ENCODE results near the gene ZNF174. TPM values are rescaled to one million over a fixed set of nuclear protein-coding genes. Genes with fewer than 3 reads are reported as not detected.

The ZNF174 gene
- total RNA-seq (ENCODE audit: low replicate concordance), result 10.8 and 14.9 TPM in 2 replicates
- long read RNA-seq, partial matches to known transcripts, result 0 of 10 reads
- long read RNA-seq, other reads (novel, unspliced or antisense), result 3 of 10 reads

DNA sequence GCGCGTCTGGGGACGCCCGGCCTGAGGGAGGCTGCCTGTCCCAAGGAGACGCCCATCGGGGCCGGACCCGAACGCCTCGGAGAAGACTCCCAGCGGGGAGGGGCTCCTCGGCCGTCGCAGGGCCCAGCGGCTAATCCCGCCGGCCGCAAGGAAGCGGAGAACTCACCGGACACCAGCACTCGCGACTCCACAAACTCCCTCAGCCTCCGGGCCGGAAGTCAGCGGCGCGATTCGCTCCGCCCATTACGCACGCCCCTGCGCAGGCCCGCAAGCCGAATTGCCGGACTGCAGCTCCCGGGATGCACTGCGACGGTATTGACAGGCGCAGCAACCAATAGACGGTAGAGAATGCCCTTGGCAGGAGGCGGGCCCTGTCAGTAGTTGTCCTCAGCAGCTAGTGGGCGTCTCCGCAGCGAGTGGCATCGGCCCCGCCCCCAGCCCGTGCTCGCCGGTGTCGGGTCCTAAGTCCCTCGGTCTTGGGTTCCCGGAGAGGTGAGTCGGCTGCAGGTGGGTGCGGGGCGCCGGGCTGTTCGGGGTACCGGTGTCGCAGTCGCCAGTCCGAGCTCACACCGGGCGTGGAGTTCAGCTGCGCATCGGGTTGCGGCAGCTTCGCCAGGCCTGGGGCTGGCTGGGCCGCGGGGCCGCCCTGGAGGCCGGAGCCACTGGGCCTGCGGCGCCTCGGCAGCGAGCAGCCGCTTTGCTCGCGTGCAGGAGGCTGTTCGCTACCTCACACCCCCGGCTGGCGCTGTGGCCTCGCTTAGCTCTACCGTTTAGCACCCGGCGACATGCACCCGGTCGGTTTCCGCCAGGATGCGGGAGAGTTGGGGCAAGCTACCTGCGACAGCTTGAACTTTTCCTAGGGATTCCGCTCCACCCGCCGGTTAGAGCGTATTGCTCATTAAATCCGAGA, at the start of gene ZNF174, which contains the start of gene ZSCAN32:
TSS of gene ZNF174 (plus strand) at position 437 of the 910 bp plus-strand sequence. CDS start 790 bp downstream, outside the sequence.
TSS of gene ZSCAN32 (minus strand) at position 226 of the 910 bp plus-strand sequence. CDS start 3,447 bp downstream, outside the sequence.
- Mint-ChIP-seq H3K9me3 (peaks cover 26% of the 10 kb centered on the region), H3K36me3 (peaks cover 63% of the 10 kb centered on the region), H3K27ac (peak within 1 kb of the TSS; percentile 91), H3K4me1 (ENCODE audit: unreplicated experiment) (peaks cover 10% of the 10 kb centered on the region), H3K27me3 (no peaks in the 10 kb centered on the region), H3K4me3 (peak within 1 kb of the TSS; percentile 95)
- TF ChIP-seq, protein P1, sequence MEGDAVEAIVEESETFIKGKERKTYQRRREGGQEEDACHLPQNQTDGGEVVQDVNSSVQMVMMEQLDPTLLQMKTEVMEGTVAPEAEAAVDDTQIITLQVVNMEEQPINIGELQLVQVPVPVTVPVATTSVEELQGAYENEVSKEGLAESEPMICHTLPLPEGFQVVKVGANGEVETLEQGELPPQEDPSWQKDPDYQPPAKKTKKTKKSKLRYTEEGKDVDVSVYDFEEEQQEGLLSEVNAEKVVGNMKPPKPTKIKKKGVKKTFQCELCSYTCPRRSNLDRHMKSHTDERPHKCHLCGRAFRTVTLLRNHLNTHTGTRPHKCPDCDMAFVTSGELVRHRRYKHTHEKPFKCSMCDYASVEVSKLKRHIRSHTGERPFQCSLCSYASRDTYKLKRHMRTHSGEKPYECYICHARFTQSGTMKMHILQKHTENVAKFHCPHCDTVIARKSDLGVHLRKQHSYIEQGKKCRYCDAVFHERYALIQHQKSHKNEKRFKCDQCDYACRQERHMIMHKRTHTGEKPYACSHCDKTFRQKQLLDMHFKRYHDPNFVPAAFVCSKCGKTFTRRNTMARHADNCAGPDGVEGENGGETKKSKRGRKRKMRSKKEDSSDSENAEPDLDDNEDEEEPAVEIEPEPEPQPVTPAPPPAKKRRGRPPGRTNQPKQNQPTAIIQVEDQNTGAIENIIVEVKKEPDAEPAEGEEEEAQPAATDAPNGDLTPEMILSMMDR (conservative IDR thresholded peaks at IDR 0.05), result no peak
- peak; percentile 99 for DNase-seq (ENCODE audit: extremely low spot score, unreplicated experiment)

DNA sequence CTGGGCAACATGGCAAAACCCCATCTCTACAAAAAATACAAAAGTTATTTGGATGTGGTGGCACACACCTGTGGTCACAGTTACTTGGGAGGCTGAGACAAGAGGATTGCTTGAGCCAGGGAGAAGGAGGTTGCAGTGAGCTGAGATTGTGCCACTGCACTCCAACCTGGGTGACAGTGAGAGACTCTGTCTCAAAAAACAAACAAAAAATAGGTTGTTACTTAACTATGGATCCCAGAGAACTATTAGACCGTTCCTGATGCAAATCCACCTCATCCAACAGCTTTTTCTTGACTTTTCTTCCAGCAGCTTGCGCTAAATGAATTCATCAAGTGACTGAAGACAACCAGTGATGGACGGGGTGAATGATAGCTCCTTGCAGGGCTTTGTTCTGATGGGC, 45.4 kb upstream of the ZNF174 start, which contains the start of gene OR2C1:
TSS of gene OR2C1 (plus strand) at position 301 of the 400 bp plus-strand sequence. CDS start at position 353, 52 bp downstream.
- Mint-ChIP-seq H3K4me1 (ENCODE audit: unreplicated experiment) (no peaks in the 10 kb centered on the region), H3K27me3 (peaks cover 4% of the 10 kb centered on the region), H3K4me3 (no peak within 1 kb of the TSS), H3K27ac (no peak within 1 kb of the TSS), H3K36me3 (no peaks in the 10 kb centered on the region), H3K9me3 (peaks cover 8% of the 10 kb centered on the region)
- TF ChIP-seq, protein P1 (conservative IDR thresholded peaks at IDR 0.05), result no peak
- DNase-seq (ENCODE audit: extremely low spot score, unreplicated experiment), result no peak

DNA sequence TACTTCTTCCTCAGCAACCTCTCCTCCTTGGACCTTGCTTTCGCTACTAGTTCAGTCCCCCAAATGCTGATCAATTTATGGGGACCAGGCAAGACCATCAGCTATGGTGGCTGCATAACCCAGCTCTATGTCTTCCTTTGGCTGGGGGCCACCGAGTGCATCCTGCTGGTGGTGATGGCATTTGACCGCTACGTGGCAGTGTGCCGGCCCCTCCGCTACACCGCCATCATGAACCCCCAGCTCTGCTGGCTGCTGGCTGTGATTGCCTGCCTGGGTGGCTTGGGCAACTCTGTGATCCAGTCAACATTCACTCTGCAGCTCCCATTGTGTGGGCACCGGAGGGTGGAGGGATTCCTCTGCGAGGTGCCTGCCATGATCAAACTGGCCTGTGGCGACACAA, 44.9 kb upstream of the ZNF174 start:
- no peak overlapping the region for H3K27ac Mint-ChIP-seq
- TF ChIP-seq, protein P1 (conservative IDR thresholded peaks at IDR 0.05), result no peak
- DNase-seq (ENCODE audit: extremely low spot score, unreplicated experiment), result no peak

DNA sequence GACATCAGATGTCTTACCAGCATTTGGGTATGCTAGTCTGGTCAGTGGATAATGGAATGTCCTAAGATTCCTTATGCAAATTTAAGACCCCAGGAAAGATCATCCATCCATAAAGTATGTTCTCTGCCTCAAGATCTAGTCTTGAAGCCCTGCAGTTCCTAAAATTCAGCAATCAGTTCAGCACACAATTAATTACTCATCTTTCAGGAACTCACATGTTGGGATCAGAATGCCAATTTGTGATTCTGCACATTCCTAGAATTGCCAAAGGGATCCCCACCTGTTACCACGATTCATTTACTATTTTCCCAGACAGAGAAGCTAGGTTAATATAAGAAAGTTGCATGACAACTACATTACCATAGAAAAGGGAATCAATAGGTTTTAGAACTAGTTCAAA, 42.1 kb upstream of the ZNF174 start:
- no peak for DNase-seq (ENCODE audit: extremely low spot score, unreplicated experiment)
- no peak overlapping the region for H3K4me3 Mint-ChIP-seq
- H3K27me3 Mint-ChIP-seq, result peaks cover 6% of the 10 kb centered on the region
- H3K36me3 Mint-ChIP-seq, result no peaks in the 10 kb centered on the region
- TF ChIP-seq, protein P1 (conservative IDR thresholded peaks at IDR 0.05), result no peak
- H3K4me1 Mint-ChIP-seq (ENCODE audit: unreplicated experiment), result no peaks in the 10 kb centered on the region
- H3K9me3 Mint-ChIP-seq, result peaks cover 11% of the 10 kb centered on the region
- H3K27ac Mint-ChIP-seq, result no peak overlapping the region

More for the DNA sequence above, 44.9 kb upstream of the ZNF174 start:
- H3K9me3 Mint-ChIP-seq, result peaks cover 11% of the 10 kb centered on the region
- H3K36me3 Mint-ChIP-seq, result no peaks in the 10 kb centered on the region
- H3K4me3 Mint-ChIP-seq, result no peak overlapping the region
- peaks cover 4% of the 10 kb centered on the region for H3K27me3 Mint-ChIP-seq
- no peaks in the 10 kb centered on the region for H3K4me1 Mint-ChIP-seq (ENCODE audit: unreplicated experiment)

DNA sequence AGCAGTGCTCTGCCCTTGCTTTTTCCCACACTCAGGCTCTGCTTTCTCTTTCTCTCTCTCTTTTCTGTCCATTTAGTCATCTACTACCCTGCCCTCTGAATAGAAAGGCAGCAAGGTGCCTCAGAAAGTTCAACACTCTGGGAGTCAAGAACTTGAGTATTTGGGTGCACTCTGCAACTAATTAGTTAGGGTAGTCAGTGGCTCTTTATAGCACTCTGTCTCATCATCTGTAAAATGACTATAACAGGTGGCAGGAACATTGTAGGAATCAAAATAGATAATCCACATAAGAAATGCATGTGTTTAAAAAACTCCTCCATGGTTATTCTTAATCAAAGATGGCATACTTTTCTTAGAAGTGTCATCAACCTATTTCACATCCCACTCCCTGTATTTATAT, 38.1 kb upstream of the ZNF174 start:
- Mint-ChIP-seq H3K4me1 (ENCODE audit: unreplicated experiment) (no peaks in the 10 kb centered on the region), H3K9me3 (peaks cover 7% of the 10 kb centered on the region), H3K4me3 (no peak overlapping the region), H3K27ac (no peak overlapping the region), H3K27me3 (peaks cover 6% of the 10 kb centered on the region), H3K36me3 (no peaks in the 10 kb centered on the region)
- TF ChIP-seq, protein P1 (conservative IDR thresholded peaks at IDR 0.05), result no peak
- DNase-seq (ENCODE audit: extremely low spot score, unreplicated experiment), result no peak

Data from type B pancreatic cell (in vitro differentiated cells).